HG03025 (cell line): ENCODE data around the gene C1orf146.
"Not testable (repeated sequence)": the region's sequence is repeated elsewhere in the genome, so short reads cannot be mapped to it uniquely, and the experiment has no call there.

ENCODE experiments used
- ATAC-seq: cut with Tn5 transposase; IDR thresholded peaks from one replicate; pipeline ENCODE4 v1.9.1; 2021; ENCODE audit warnings: mild to moderate bottlenecking, moderate library complexity; ENCODE audit not compliant: unreplicated experiment, low FRiP score

The C1orf146 gene

GRCh38 chr1:92262516-92262915, 44.8 kb downstream of the C1orf146 start:
- ATAC-seq = no peak

DNA sequence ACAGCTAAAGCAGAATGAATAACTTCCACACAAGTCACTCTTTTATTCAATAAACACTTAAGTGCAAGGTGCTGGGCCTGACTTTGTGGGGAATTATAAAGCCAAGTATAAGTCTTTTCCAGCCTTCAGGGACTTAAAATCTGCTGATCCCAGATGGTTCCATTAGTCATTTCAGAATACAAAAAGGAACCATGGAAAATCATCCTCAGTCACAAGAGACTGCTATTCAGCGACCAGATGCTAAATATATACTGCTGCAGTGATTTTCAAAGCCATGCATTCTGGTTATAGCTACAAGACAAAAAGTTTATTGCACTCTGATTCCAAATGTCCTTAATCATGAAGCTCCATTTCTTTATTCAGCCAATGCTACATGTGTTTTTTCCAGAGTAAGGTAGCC, 55.3 kb downstream of the C1orf146 start:
- no peak for ATAC-seq

GRCh38 chr1:92274939-92275338, 57.2 kb downstream of the C1orf146 start:
- no peak for ATAC-seq

DNA sequence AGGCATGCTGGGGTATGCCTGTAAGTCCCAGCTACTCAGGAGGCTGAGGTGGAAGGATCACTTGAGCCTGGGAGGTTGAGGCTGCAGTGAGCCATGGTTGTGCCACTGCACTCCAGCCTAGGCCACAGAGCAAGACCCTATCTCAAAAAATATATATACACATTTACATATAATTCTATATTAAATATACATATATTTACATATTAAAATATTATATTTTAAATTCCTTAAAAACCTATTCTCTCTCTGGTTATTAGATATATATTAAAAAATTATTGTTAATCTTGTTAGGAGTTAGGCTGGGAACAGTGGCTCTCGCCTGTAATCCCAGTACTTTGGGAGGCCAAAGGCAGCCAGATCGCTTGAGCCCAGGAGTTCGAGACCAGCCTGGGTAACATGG, 58.4 kb downstream of the C1orf146 start:
- ATAC-seq = no peak

DNA sequence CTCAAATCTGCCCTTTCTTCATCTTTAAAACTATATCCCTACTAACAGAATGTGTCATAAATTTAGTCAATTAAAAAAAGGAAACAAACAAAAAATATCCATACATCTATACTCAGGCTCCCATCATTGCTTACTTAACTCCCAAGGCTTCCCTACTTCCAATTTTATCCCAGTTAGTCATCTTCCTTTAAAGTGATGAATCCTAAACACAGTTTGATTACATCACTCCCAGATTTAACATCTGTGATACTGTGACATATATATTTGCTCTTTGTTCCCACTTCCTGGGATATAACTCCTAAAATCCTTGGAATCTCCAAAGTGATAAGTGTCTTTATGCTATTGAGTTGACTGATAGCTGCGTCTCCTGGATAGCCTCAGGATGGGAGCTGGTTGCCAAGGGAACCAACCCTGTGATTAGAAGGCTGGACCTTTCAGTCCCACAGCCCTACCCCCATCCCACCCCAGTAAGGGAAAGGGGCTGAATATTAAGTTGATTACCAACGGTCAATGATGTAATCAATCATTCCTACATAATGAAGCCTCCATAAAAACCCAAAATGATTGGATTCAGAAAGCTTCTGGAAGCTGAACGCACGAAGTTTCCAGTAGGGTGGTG, 59.5 kb downstream of the C1orf146 start:
- no peak for ATAC-seq

DNA sequence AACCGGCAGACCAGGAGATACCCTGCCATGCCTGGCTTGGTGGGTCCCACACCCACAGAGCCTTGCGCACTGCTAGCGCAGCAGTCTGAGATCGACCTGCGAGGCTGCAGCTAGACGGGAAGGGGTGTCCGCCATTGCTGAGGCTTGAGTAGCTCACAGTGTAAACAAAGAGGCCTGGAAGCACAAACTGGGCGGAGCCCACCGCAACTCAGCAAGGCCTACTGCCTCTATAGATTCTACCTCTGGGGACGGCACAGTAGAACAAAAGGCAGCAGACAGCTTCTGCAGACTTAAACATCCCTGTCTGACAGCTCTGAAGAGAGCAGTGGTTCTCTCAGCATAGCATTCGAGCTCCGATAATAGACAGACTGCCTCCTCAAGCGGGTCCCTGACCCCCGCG, 62.1 kb downstream of the C1orf146 start:
- not testable (repeated sequence) for ATAC-seq

DNA sequence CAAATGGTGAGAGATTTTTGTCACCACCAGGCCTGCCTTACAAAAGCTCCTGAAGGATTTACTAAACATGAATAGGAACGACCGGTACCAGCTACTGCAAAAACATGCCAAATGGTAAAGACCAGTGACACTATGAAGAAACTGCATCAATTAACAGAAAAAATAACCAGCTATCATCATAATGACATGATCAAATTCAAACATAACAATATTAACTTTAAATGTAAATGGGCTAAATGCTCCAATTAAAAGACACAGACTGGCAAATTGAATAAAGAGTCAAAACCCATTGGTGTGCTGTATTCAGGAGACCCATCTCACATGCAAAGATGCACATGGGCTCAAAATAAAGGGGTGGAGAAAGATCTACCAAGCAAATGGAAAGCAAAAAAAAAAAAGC, 63.7 kb downstream of the C1orf146 start:
- ATAC-seq = not testable (repeated sequence)

DNA sequence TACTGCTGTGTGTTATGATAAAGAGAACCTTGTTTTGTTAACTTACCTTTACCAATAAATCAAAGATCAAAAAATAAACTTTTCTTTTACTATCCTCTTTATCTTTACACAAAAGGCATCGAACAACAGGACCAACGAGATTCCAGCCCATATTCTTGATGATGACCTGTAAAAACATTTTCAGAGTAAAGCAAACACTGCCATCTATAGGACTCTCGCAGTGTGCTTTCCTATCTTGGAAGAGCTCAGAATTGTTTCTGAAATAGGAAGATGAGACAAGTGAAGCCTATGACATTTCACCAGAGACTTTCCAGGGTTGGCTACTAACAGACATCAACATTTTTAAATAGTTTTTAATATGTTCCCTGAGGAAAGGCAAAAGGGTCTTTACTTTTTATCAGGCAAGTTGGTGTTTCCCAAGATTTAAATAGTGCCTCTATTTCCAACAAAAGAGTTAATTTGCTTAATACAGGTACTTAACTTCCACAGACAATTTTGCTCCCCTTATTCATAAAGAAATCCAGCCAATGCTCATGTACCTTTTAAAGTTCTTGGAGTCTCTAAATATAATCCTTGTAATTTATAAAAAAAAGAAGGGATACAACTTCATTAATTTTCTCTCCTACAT, 73.8 kb downstream of the C1orf146 start:
- no peak for ATAC-seq
